ENCODE data around the gene EFHC1.
A peak's percentile ranks its signal among the peaks of the same experiment; 100 is the strongest.

The EFHC1 gene, protein sequence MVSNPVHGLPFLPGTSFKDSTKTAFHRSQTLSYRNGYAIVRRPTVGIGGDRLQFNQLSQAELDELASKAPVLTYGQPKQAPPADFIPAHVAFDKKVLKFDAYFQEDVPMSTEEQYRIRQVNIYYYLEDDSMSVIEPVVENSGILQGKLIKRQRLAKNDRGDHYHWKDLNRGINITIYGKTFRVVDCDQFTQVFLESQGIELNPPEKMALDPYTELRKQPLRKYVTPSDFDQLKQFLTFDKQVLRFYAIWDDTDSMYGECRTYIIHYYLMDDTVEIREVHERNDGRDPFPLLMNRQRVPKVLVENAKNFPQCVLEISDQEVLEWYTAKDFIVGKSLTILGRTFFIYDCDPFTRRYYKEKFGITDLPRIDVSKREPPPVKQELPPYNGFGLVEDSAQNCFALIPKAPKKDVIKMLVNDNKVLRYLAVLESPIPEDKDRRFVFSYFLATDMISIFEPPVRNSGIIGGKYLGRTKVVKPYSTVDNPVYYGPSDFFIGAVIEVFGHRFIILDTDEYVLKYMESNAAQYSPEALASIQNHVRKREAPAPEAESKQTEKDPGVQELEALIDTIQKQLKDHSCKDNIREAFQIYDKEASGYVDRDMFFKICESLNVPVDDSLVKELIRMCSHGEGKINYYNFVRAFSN

GRCh38 chr6:52419809-52420667 is at the start of gene EFHC1:
TSS of gene EFHC1 (plus strand) at chr6:52420342. CDS start at chr6:52420411, 69 bp downstream.
- no peaks in the 10 kb centered on the region for H3K36me3 ChIP-seq (ENCODE audit: control insufficient read depth in 5 of 5, insufficient read depth in 5 of 5, low read length in 5 of 5)
- H3K27ac ChIP-seq (ENCODE audit: low read depth, low read length): peak within 1 kb of the TSS; percentile 63
- H3K4me1 ChIP-seq (ENCODE audit: control insufficient read depth in 5 of 5, insufficient read depth in 5 of 5, low read length in 5 of 5): peaks cover 0 to 26% (median 23%) of the 10 kb centered on the region in 5 donors
- no peaks in the 10 kb centered on the region for H3K9me3 ChIP-seq (ENCODE audit: control insufficient read depth in 5 of 5, low read length in 5 of 5)
- peak within 1 kb of the TSS; percentile 51 to 87 (median 75) for H3K9ac ChIP-seq (ENCODE audit: low read length in 5 of 5)
- no peaks in the 10 kb centered on the region for H3K27me3 ChIP-seq (ENCODE audit: control insufficient read depth in 5 of 5, insufficient read depth in 4 of 5, low read length in 5 of 5)
- peak within 1 kb of the TSS; percentile 81 to 100 (median 98) for H3K4me3 ChIP-seq (ENCODE audit: low read depth in 1 of 5, low read length in 5 of 5)

- H3K27me3 ChIP-seq (ENCODE audit: control insufficient read depth in 5 of 5, insufficient read depth in 4 of 5, low read length in 5 of 5): no peaks in the 10 kb centered on the region
- H3K27ac ChIP-seq (ENCODE audit: low read depth, low read length): no peak overlapping the region
- no peak overlapping the region for H3K9ac ChIP-seq (ENCODE audit: low read length in 5 of 5)
- no peak overlapping the region for H3K4me3 ChIP-seq (ENCODE audit: low read depth in 1 of 5, low read length in 5 of 5)
- peaks cover 0 to 4% (median 0%) of the 10 kb centered on the region in 5 donors for H3K36me3 ChIP-seq (ENCODE audit: control insufficient read depth in 5 of 5, insufficient read depth in 5 of 5, low read length in 5 of 5)
- peaks cover 0 to 5% (median 0%) of the 10 kb centered on the region in 5 donors for H3K4me1 ChIP-seq (ENCODE audit: control insufficient read depth in 5 of 5, insufficient read depth in 5 of 5, low read length in 5 of 5)
- no peaks in the 10 kb centered on the region for H3K9me3 ChIP-seq (ENCODE audit: control insufficient read depth in 5 of 5, low read length in 5 of 5)
Measured at GRCh38 chr6:52371656-52372191, 48.4 kb upstream of the EFHC1 start.

GRCh38 chr6:52373151-52373690 is 46.9 kb upstream of the EFHC1 start:
- peaks cover 2 to 8% (median 3%) of the 10 kb centered on the region in 5 donors for H3K4me1 ChIP-seq (ENCODE audit: control insufficient read depth in 5 of 5, insufficient read depth in 5 of 5, low read length in 5 of 5)
- no peaks in the 10 kb centered on the region for H3K9me3 ChIP-seq (ENCODE audit: control insufficient read depth in 5 of 5, low read length in 5 of 5)
- no peak overlapping the region for H3K4me3 ChIP-seq (ENCODE audit: low read depth in 1 of 5, low read length in 5 of 5)
- no peaks in the 10 kb centered on the region for H3K27me3 ChIP-seq (ENCODE audit: control insufficient read depth in 5 of 5, insufficient read depth in 4 of 5, low read length in 5 of 5)
- H3K36me3 ChIP-seq (ENCODE audit: control insufficient read depth in 5 of 5, insufficient read depth in 5 of 5, low read length in 5 of 5): no peaks in the 10 kb centered on the region
- no peak overlapping the region for H3K9ac ChIP-seq (ENCODE audit: low read length in 5 of 5)
- H3K27ac ChIP-seq (ENCODE audit: low read depth, low read length): no peak overlapping the region

- Histone ChIP-seq H3K4me1 (ENCODE audit: control insufficient read depth in 5 of 5, insufficient read depth in 5 of 5, low read length in 5 of 5) (peaks cover 2 to 8% (median 3%) of the 10 kb centered on the region in 5 donors), H3K27ac (ENCODE audit: low read depth, low read length) (no peak overlapping the region), H3K9me3 (ENCODE audit: control insufficient read depth in 5 of 5, low read length in 5 of 5) (no peaks in the 10 kb centered on the region), H3K36me3 (ENCODE audit: control insufficient read depth in 5 of 5, insufficient read depth in 5 of 5, low read length in 5 of 5) (no peaks in the 10 kb centered on the region), H3K4me3 (ENCODE audit: low read depth in 1 of 5, low read length in 5 of 5) (no peak overlapping the region), H3K9ac (ENCODE audit: low read length in 5 of 5) (no peak overlapping the region), H3K27me3 (ENCODE audit: control insufficient read depth in 5 of 5, insufficient read depth in 4 of 5, low read length in 5 of 5) (no peaks in the 10 kb centered on the region)
Measured at GRCh38 chr6:52374247-52374646, 45.9 kb upstream of the EFHC1 start.

DNA sequence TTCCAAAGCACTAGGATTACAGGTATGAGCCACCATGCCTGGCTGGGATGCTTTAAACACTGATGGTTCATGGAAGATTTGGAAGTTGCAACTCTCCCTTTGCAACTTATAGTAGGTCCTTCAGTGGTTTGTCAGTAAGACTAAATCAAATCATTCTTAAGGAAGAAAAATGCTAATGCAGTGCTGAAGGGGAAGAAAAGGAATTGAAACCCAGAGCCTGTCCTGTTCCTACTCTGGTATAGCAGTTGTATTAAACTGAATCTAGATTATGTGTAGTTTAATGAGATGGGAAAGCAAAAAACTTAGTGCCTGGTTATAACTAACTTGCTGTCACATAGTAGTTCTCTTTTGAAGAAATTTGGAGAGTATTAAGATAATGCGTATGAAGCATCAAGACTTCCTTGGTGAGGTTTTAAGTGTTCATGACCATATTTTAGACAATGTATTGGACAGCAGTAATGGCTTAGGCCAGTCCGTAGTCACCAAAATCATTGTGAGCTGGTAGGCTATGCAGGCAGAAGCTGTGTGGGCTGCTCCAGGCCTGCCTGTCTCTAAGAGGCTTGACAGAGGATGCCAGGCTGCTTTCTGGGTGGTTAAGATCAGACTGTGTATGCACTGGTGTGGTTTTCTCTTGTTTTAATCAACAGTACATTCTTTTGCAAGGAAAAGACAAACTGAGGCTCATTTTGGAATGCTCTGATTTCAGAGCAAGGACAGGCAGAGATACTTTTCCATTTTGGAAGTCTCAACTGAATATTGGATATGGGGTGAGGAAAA is 44.2 kb upstream of the EFHC1 start:
- H3K27me3 ChIP-seq (ENCODE audit: control insufficient read depth in 5 of 5, insufficient read depth in 4 of 5, low read length in 5 of 5): no peaks in the 10 kb centered on the region
- H3K4me3 ChIP-seq (ENCODE audit: low read depth in 1 of 5, low read length in 5 of 5): no peak overlapping the region
- H3K9me3 ChIP-seq (ENCODE audit: control insufficient read depth in 5 of 5, low read length in 5 of 5): no peaks in the 10 kb centered on the region
- H3K36me3 ChIP-seq (ENCODE audit: control insufficient read depth in 5 of 5, insufficient read depth in 5 of 5, low read length in 5 of 5): no peaks in the 10 kb centered on the region
- no peak overlapping the region for H3K27ac ChIP-seq (ENCODE audit: low read depth, low read length)
- no peak overlapping the region for H3K9ac ChIP-seq (ENCODE audit: low read length in 5 of 5)
- H3K4me1 ChIP-seq (ENCODE audit: control insufficient read depth in 5 of 5, insufficient read depth in 5 of 5, low read length in 5 of 5): peaks cover 2 to 8% (median 3%) of the 10 kb centered on the region in 5 donors

- Histone ChIP-seq H3K9me3 (ENCODE audit: control insufficient read depth in 5 of 5, low read length in 5 of 5) (no peaks in the 10 kb centered on the region), H3K27me3 (ENCODE audit: control insufficient read depth in 5 of 5, insufficient read depth in 4 of 5, low read length in 5 of 5) (no peaks in the 10 kb centered on the region), H3K9ac (ENCODE audit: low read length in 5 of 5) (no peak overlapping the region), H3K27ac (ENCODE audit: low read depth, low read length) (no peak overlapping the region), H3K4me3 (ENCODE audit: low read depth in 1 of 5, low read length in 5 of 5) (no peak overlapping the region), H3K4me1 (ENCODE audit: control insufficient read depth in 5 of 5, insufficient read depth in 5 of 5, low read length in 5 of 5) (peaks cover 2 to 8% (median 3%) of the 10 kb centered on the region in 5 donors), H3K36me3 (ENCODE audit: control insufficient read depth in 5 of 5, insufficient read depth in 5 of 5, low read length in 5 of 5) (no peaks in the 10 kb centered on the region)
Measured at GRCh38 chr6:52376763-52377162, 43.4 kb upstream of the EFHC1 start.

DNA sequence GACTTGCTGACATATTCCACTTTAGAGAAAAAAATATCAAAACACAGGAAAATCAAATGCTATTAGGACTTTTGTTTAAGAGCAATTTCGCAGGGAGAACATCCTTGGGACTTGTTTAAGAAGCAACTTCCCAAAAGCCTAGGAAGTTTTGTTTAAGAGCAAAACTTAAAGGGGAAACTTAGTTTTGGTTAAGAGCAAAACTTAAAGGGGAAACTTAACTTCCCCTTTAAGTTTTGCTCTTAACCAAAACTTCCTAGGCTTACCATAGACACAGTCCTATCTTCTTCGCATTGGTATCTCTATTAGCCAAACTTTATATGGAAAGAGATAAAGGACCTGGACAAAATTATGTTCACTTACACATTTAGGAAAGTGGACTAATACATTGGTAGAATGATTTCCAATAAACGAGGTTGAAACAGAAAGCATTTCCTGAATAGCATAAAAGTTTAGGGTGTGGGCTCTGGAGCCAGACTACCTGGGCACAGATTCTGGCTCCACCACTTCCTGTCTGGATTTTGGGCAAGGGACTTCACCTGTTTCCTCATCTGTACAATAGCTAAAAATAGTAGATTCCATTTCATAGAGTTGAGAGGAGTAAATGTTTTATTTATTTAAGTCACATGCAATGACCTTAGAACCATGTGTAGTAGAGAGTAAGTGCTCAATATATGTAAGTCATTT is 42.5 kb upstream of the EFHC1 start:
- Histone ChIP-seq H3K9ac (ENCODE audit: low read length in 5 of 5) (no peak overlapping the region), H3K4me3 (ENCODE audit: low read depth in 1 of 5, low read length in 5 of 5) (no peak overlapping the region), H3K27me3 (ENCODE audit: control insufficient read depth in 5 of 5, insufficient read depth in 4 of 5, low read length in 5 of 5) (no peaks in the 10 kb centered on the region), H3K4me1 (ENCODE audit: control insufficient read depth in 5 of 5, insufficient read depth in 5 of 5, low read length in 5 of 5) (peaks cover 2 to 8% (median 3%) of the 10 kb centered on the region in 5 donors), H3K36me3 (ENCODE audit: control insufficient read depth in 5 of 5, insufficient read depth in 5 of 5, low read length in 5 of 5) (no peaks in the 10 kb centered on the region), H3K9me3 (ENCODE audit: control insufficient read depth in 5 of 5, low read length in 5 of 5) (no peaks in the 10 kb centered on the region), H3K27ac (ENCODE audit: low read depth, low read length) (no peak overlapping the region)

- Histone ChIP-seq H3K4me1 (ENCODE audit: control insufficient read depth in 5 of 5, insufficient read depth in 5 of 5, low read length in 5 of 5) (peaks cover under 1 to 8% (median 3%) of the 10 kb centered on the region in 5 donors), H3K4me3 (ENCODE audit: low read depth in 1 of 5, low read length in 5 of 5) (no peak overlapping the region), H3K27me3 (ENCODE audit: control insufficient read depth in 5 of 5, insufficient read depth in 4 of 5, low read length in 5 of 5) (no peaks in the 10 kb centered on the region), H3K27ac (ENCODE audit: low read depth, low read length) (no peak overlapping the region), H3K9ac (ENCODE audit: low read length in 5 of 5) (no peak overlapping the region), H3K9me3 (ENCODE audit: control insufficient read depth in 5 of 5, low read length in 5 of 5) (no peaks in the 10 kb centered on the region), H3K36me3 (ENCODE audit: control insufficient read depth in 5 of 5, insufficient read depth in 5 of 5, low read length in 5 of 5) (no peaks in the 10 kb centered on the region)
Measured at GRCh38 chr6:52381249-52381648, 38.9 kb upstream of the EFHC1 start.

Data from subcutaneous abdominal adipose tissue (tissue), 5 donors.